Mesenchymal stem cell (in vitro differentiated cells and primary cell): Measurements from ENCODE around the gene LRRC71.

Source experiments
- DNase-seq: peaks from one replicate; pipeline ENCODE4 v3.0.0-alpha.2; 2013
- H2AFZ ChIP-seq: one replicate; pipeline ENCODE4 v1.6.1; 2013; ENCODE audit warnings: low read depth, mild to moderate bottlenecking, control low read depth, inconsistent platforms, low read length, moderate library complexity
- H2AK5ac ChIP-seq: 2 replicates; pipeline ENCODE4 v1.6.1; 2013; ENCODE audit warnings: low read length, moderate library complexity, mild to moderate bottlenecking, inconsistent platforms; ENCODE audit not compliant: severe bottlenecking
- H2BK120ac ChIP-seq: one replicate; pipeline ENCODE4 v1.6.1; 2013; ENCODE audit warnings: low read depth, mild to moderate bottlenecking, inconsistent platforms, low read length, moderate library complexity
- H2BK12ac ChIP-seq, 2 experiments: one replicate each; pipeline ENCODE4 v1.6.1; 2013; ENCODE audit warnings: inconsistent platforms in 2 of 2, low read length in 2 of 2, mild to moderate bottlenecking in 2 of 2, moderate library complexity in 2 of 2, control low read depth in 1 of 2
- H2BK15ac ChIP-seq: one replicate; pipeline ENCODE4 v1.6.1; 2013; ENCODE audit warnings: mild to moderate bottlenecking, low read depth, inconsistent platforms; ENCODE audit not compliant: poor library complexity, severe bottlenecking
- H2BK5ac ChIP-seq: 2 replicates; pipeline ENCODE4 v1.6.1; 2013; ENCODE audit warnings: low read depth, mild to moderate bottlenecking, low read length, control low read depth, inconsistent platforms; ENCODE audit not compliant: poor library complexity, severe bottlenecking
- H3K14ac ChIP-seq, 2 experiments: one replicate each; pipeline ENCODE4 v1.6.1; 2013; ENCODE audit warnings: inconsistent platforms in 2 of 2, low read length in 2 of 2, control low read depth in 1 of 2, mild to moderate bottlenecking in 1 of 2, moderate library complexity in 1 of 2
- H3K18ac ChIP-seq, 2 experiments: one replicate each; pipeline ENCODE4 v1.6.1; 2013; ENCODE audit warnings: inconsistent platforms in 2 of 2, low read length in 2 of 2, control low read depth in 1 of 2, low read depth in 1 of 2, mild to moderate bottlenecking in 1 of 2
- H3K23ac ChIP-seq, 2 experiments: one replicate each; pipeline ENCODE4 v1.6.1; 2013; ENCODE audit warnings: inconsistent platforms in 2 of 2, low read length in 2 of 2, mild to moderate bottlenecking in 2 of 2, moderate library complexity in 2 of 2, control low read depth in 1 of 2
- H3K27ac ChIP-seq: 2 replicates; pipeline ENCODE4 v1.5.1; 2013; ENCODE audit warnings: mild to moderate bottlenecking, moderate library complexity, low read length, control low read depth, inconsistent platforms; ENCODE audit not compliant: poor library complexity, severe bottlenecking
- H3K27me3 ChIP-seq, 2 experiments: 2 replicates each; pipeline versions ENCODE4 v1.6.1 to v1.7.0; 2013; ENCODE audit warnings: low read length in 2 of 2, mild to moderate bottlenecking in 2 of 2, moderate library complexity in 2 of 2, control low read depth in 1 of 2, inconsistent platforms in 1 of 2; ENCODE audit not compliant: control insufficient read depth in 1 of 2, insufficient read depth in 1 of 2
- H3K36me3 ChIP-seq, 2 experiments: 2 replicates each; pipeline versions ENCODE4 v1.6.1 to v1.7.0; 2013; ENCODE audit warnings: low read length in 2 of 2, control low read depth in 1 of 2, inconsistent platforms in 1 of 2, low read depth in 1 of 2, mild to moderate bottlenecking in 1 of 2; ENCODE audit not compliant: insufficient read depth in 2 of 2, control insufficient read depth in 1 of 2
- H3K4ac ChIP-seq, 2 experiments: one replicate each; pipeline ENCODE4 v1.6.1; 2013; ENCODE audit warnings: inconsistent platforms in 2 of 2, low read length in 2 of 2, mild to moderate bottlenecking in 2 of 2, moderate library complexity in 2 of 2, control low read depth in 1 of 2, low read depth in 1 of 2
- H3K4me1 ChIP-seq: 2 replicates; pipeline ENCODE4 v1.6.1; 2013; ENCODE audit warnings: low read depth, low read length, control low read depth; ENCODE audit not compliant: control insufficient read depth, insufficient read depth
- H3K4me2 ChIP-seq: 2 replicates; pipeline ENCODE4 v1.6.1; 2013; ENCODE audit warnings: low read length, mild to moderate bottlenecking, inconsistent platforms; ENCODE audit not compliant: poor library complexity, severe bottlenecking
- H3K4me3 ChIP-seq, 2 experiments: 2 replicates each; pipeline versions ENCODE4 v1.5.1 to v1.7.0; 2013; ENCODE audit warnings: low read length in 2 of 2, mild to moderate bottlenecking in 2 of 2, control low read depth in 1 of 2, low read depth in 1 of 2; ENCODE audit not compliant: insufficient read depth in 1 of 2
- H3K79me1 ChIP-seq: replicated peaks from 2 replicates; pipeline ENCODE4 v1.6.1; 2013; ENCODE audit warnings: mild to moderate bottlenecking, control low read depth, low read length, inconsistent platforms; ENCODE audit not compliant: poor library complexity, severe bottlenecking
- H3K9ac ChIP-seq: 2 replicates; pipeline ENCODE4 v1.7.0; 2013; ENCODE audit warnings: mild to moderate bottlenecking, low read length, moderate library complexity
- H3K9me3 ChIP-seq: 2 replicates; pipeline ENCODE4 v1.7.0; 2013; ENCODE audit warnings: mild to moderate bottlenecking, low read length; ENCODE audit not compliant: control insufficient read depth
- H4K8ac ChIP-seq: one replicate; pipeline ENCODE4 v1.6.1; 2013; ENCODE audit warnings: inconsistent platforms, mild to moderate bottlenecking, low read length, moderate library complexity
- H4K91ac ChIP-seq: one replicate; pipeline ENCODE4 v1.6.1; 2013; ENCODE audit warnings: mild to moderate bottlenecking, low read length, inconsistent platforms
- WGBS: methylation state at CpG from one replicate; pipeline ENCODE4 v1.1.7; 2013; ENCODE audit warnings: mixed read lengths; 5-methylcytosine and 5-hydroxymethylcytosine counted together

LRRC71 gene

GRCh38 chr1:156912310-156912709, 8.1 kb upstream of the LRRC71 start:
- Histone ChIP-seq H3K4ac (peak overlapping the region in 1 of 2 experiments; percentile 54), H3K14ac (no peak overlapping the region), H2BK5ac (no peak overlapping the region), H2BK15ac (peak overlapping the region; percentile 35), H3K27me3 (no peaks in the 10 kb centered on the region), H4K8ac (peak overlapping the region; percentile 63), H2BK120ac (no peak overlapping the region), H3K79me1 (peaks cover 15% of the 10 kb centered on the region), H2BK12ac (peak overlapping the region; percentile 18 to 21), H3K4me2 (no peak overlapping the region), H3K36me3 (peaks cover 0 to 73% of the 10 kb centered on the region in 2 experiments), H2AFZ (no peak overlapping the region), H3K23ac (no peak overlapping the region), H3K9me3 (no peaks in the 10 kb centered on the region), H3K4me1 (peaks cover 28% of the 10 kb centered on the region), H3K27ac (no peak overlapping the region), H3K18ac (peak overlapping the region in 1 of 2 experiments; percentile 64), H3K4me3 (no peak overlapping the region), H4K91ac (peak overlapping the region; percentile 54), H2AK5ac (no peak overlapping the region), H3K9ac (no peak overlapping the region)
- DNase-seq, result no peak
- 71% methylated on average over 2 of the region's 2 CpGs for WGBS

GRCh38 chr1:156912861-156913808, 7.3 kb upstream of the LRRC71 start:
- 50% methylated on average over 23 of the region's 24 CpGs for WGBS

GRCh38 chr1:156913809-156914387, 6.5 kb upstream of the LRRC71 start:
- Histone ChIP-seq H2AK5ac (no peak overlapping the region), H2BK120ac (no peak overlapping the region), H3K36me3 (peaks cover 0 to 57% of the 10 kb centered on the region in 2 experiments), H3K18ac (peak overlapping the region; percentile 26 to 71), H3K4me1 (peaks cover 20% of the 10 kb centered on the region), H3K4me3 (no peak overlapping the region), H3K4me2 (no peak overlapping the region), H3K14ac (peak overlapping the region in 1 of 2 experiments; percentile 0), H3K79me1 (peaks cover 10% of the 10 kb centered on the region), H3K9me3 (peaks cover 5% of the 10 kb centered on the region), H2BK15ac (peak overlapping the region; percentile 44), H3K27me3 (no peaks in the 10 kb centered on the region), H3K27ac (no peak overlapping the region), H3K23ac (no peak overlapping the region), H3K9ac (no peak overlapping the region), H2BK5ac (no peak overlapping the region), H2BK12ac (peak overlapping the region; percentile 3 to 60), H4K8ac (peak overlapping the region; percentile 21), H4K91ac (peak overlapping the region; percentile 85), H2AFZ (no peak overlapping the region), H3K4ac (peak overlapping the region; percentile 45 to 58)
- 83% methylated on average over 13 of the region's 13 CpGs for WGBS
- DNase-seq, result no peak

More at GRCh38 chr1:156912861-156913808, 7.3 kb upstream of the LRRC71 start:
- Histone ChIP-seq H3K9ac (no peak overlapping the region), H3K4ac (peak overlapping the region; percentile 45 to 58), H2BK15ac (peak overlapping the region; percentile 44), H3K36me3 (peaks cover 0 to 65% of the 10 kb centered on the region in 2 experiments), H3K9me3 (peaks cover under 1% of the 10 kb centered on the region), H3K4me3 (no peak overlapping the region), H3K27me3 (no peaks in the 10 kb centered on the region), H2AK5ac (no peak overlapping the region), H3K79me1 (peaks cover 13% of the 10 kb centered on the region), H2BK12ac (peak overlapping the region; percentile 18 to 31), H2BK5ac (no peak overlapping the region), H3K18ac (peak overlapping the region; percentile 26 to 64), H2AFZ (no peak overlapping the region), H3K4me1 (peaks cover 20% of the 10 kb centered on the region), H3K27ac (no peak overlapping the region), H2BK120ac (no peak overlapping the region), H4K91ac (peak overlapping the region; percentile 85), H3K4me2 (no peak overlapping the region), H4K8ac (peak overlapping the region; percentile 28), H3K14ac (no peak overlapping the region), H3K23ac (no peak overlapping the region)
- DNase-seq, result no peak

- Histone ChIP-seq H2BK120ac (no peak overlapping the region), H3K27ac (no peak overlapping the region), H2BK15ac (no peak overlapping the region), H3K14ac (peak overlapping the region in 1 of 2 experiments; percentile 0), H3K4ac (peak overlapping the region in 1 of 2 experiments; percentile 5), H3K4me1 (peaks cover 20% of the 10 kb centered on the region), H2AK5ac (no peak overlapping the region), H2AFZ (no peak overlapping the region), H3K36me3 (peaks cover 0 to 52% of the 10 kb centered on the region in 2 experiments), H2BK5ac (no peak overlapping the region), H3K27me3 (no peaks in the 10 kb centered on the region), H3K79me1 (peaks cover 10% of the 10 kb centered on the region), H3K4me3 (no peak overlapping the region), H3K9me3 (peaks cover 5% of the 10 kb centered on the region), H3K9ac (no peak overlapping the region), H4K8ac (no peak overlapping the region), H2BK12ac (peak overlapping the region; percentile 26 to 60), H3K4me2 (no peak overlapping the region), H3K18ac (peak overlapping the region; percentile 11 to 25), H4K91ac (no peak overlapping the region), H3K23ac (no peak overlapping the region)
- peak; percentile 86 for DNase-seq
- 22% methylated on average over 9 of the region's 9 CpGs for WGBS
Measured at GRCh38 chr1:156914440-156914856, 6.0 kb upstream of the LRRC71 start.
